ENCODE results near the gene SLC22A14.

GRCh38 chr3:38264779-38265178 is 17.3 kb upstream of the SLC22A14 start:
- TF ChIP-seq POLR2A (IDR thresholded peaks at IDR 0.05; ENCODE audit: low read depth, low read length) (no peak), POLR2AphosphoS5 (IDR thresholded peaks at IDR 0.05; ENCODE audit: low read depth, low read length) (no peak)

Measured in GM12892 (cell line).